ENCODE results near the gene DLG1.
A peak's percentile ranks its signal among the peaks of the same experiment; 100 is the strongest.
"Not testable (repeated sequence)": the region's sequence is repeated elsewhere in the genome, so short reads cannot be mapped to it uniquely, and the experiment has no call there.

Gene DLG1

DNA sequence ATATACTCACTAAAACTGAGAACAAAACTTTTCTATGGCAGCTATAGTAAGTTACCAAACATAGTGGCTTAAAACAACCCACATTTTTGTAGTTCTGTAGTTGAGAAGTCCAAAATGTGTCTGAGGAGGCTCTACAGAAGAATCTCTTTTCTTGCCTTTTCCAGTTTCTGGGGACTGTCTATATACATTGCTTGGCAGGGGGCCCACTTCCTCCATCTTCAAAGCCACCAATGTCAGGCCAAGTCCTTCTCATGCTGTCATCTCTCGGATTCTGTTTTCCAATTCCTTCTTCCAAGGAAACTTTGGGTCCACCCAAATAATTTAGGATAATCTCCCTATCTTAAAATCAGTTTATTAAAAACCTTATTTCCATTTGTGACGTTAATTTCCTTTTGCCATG, 92.7 kb downstream of the DLG1 start:
- DNase-seq = no peak

DNA sequence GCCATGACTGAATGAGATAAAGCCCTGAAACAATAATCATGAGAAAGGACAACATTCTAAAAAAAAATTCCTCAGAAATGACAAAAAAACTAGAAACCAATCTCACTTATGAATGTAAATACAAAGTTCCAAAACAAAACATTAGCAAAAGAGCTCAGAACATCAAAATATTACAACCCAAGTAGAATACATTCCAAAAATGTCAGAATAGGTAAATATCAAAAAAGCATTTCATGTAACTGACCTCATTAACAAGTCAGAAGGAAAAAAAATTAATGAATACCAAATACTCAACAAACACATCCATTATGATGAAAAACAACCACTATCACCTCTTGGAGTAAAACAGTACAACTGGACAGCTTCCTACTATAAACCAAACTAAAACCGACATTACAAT, 93.1 kb downstream of the DLG1 start:
- DNase-seq = no peak

DNA sequence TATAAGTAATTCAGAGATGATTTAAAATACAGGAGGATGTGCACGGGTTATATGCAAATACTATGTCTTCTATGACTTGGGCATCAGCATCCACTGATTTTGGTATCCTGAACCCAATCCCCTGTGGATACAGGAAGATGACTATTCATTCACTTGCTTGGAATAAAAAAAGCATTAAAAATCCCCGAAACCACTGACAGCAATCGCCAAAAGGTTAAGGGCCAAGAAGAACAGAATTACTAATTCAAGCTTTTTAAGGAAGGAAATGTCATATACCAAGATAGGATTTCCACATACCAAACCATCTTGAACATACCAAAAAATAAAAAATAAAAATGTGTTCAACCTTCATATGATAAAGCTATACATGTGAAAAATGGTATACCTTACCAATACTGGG, 93.7 kb downstream of the DLG1 start:
- no peak for DNase-seq

DNA sequence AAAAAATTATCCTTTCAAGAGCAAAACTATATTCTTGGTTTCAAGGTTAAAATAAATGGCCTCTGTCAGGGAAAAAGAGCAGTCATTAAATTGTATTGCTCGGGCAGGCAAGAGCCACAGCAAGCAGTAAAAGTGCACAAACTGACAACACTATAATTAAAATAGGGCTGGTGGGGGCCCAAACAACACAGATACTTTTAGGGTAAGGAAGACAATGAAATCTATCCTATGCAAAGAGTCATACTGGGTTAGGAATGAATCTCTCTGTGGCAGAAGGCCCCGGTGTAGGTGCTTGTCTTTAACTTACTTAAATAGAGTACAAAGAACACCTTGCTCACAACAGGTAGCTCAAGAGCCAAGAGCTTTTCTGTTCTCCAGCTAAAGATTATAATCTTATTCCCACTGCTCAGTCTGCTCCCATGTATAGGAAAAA, 94.7 kb downstream of the DLG1 start:
- DNase-seq = no peak

DNA sequence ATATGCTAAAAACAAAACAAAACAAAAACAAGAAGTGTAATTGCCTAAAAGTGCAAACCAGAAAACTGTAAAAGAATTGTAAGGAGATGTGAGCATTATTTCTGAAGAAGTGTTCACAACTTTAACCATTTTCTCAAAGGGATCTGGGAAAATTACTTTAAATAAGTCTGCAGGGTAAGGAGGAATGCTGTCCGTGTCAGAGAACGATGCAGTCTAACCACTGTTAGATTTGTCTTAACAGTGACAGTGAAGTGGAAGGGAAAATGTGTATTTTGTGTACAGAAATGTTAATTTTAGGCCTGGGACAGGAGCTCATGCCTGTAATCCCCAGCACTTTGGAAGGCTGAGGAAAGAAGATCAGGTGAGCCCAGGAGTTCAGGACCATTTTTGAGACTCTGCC, 95.7 kb downstream of the DLG1 start:
- DNase-seq = no peak

DNA sequence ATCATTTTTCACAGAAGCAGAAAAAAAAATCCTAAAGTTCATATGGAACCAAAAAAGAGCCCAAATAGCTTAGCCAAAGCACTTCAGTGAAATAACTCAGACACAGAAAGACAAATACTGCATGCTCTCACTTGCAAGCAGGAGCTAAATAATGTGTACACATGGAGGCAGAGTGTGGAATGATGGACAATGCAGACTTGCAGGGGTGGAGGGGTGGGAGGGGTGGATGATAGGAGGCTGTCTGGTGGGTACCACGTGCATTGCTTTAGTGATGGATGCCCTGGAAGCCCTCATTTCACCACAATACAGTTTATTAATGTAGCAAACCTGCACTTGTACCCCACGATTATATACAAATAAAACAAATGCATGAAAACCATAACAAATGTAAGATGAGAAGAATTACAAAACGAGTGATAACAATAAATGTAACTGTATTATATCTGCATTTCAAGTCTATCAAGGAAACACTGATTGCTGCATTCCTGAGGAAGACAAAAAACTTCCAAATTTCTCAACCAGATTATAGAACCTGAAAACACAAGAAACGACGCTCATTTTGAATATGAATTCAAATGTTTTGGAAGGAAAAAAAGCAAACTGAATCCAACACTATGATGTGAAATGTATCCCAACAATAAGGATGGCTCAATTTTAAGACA, 96.5 kb downstream of the DLG1 start:
- DNase-seq = no peak

DNA sequence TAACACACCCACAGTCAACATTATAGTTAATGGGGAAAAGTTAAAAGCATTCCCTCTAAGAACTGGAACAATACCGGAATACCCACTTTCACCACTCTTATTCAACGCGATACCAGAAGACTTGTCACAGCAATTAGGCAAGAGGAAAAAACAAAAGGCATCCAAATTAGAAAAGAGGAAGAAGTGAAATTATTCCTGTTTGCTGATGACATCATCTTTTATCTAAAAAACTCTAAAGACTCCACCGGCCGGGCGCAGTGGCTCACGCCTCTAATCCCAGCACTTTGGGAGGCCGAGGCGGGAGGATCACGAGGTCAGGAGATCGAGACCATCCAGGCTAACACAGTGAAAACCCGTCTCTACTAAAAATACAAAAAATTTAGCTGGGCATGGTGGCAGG, 97.6 kb downstream of the DLG1 start:
- DNase-seq = not testable (repeated sequence)

DNA sequence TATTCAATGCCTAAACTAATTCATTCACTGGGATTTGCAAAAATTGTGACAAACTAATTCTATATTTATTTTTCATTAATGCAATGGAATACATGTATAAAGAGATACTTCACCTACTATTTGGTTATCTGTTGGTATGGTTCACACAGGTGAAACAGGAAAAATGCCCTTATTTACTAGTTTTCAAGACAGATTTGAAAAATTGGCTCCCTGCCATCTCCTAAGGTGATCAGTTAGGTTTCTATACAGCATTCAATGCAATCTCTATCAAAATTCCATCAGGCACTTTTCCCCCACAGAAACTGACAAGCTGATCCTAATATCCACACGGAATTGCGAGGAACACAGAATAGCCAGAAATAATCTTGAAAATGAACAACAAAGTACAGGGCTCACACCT, 101.1 kb downstream of the DLG1 start:
- DNase-seq = no peak

DNA sequence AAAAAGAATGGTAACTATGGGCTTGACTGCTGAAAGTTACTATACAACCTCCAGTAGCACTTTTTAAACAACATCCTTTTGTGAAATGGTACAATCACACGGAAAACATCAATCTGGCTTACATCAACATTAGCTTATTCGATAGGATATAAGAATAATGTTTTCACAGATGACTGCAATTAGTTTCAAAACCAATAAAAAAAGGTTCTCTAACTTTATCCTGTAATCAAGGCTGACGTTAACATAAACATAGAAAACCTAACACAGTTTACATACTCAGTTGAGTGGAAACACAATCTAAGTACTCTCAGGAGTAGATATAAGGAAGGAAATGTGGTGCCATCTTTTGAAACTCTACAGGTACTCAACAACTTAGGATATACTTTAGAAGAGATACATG, 102.2 kb downstream of the DLG1 start:
- DNase-seq = no peak

DNA sequence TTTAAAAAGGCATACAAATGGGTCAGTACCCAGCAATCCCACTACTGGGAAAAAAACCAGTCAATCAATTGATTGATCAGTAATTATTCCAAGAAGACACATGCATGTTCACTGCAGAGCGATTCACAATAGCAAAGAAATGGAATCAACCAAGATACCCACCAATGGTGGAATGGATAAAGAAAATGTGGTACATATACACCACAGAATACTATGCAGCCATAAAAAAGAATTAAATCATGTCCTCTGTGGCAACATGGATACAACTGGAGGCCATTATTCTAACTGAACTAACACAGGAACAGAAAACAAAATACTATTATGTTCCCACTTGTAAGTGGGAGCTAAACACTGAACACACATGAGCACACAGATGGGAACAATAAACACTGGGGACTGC, 103.1 kb downstream of the DLG1 start:
- DNase-seq = no peak

DNA sequence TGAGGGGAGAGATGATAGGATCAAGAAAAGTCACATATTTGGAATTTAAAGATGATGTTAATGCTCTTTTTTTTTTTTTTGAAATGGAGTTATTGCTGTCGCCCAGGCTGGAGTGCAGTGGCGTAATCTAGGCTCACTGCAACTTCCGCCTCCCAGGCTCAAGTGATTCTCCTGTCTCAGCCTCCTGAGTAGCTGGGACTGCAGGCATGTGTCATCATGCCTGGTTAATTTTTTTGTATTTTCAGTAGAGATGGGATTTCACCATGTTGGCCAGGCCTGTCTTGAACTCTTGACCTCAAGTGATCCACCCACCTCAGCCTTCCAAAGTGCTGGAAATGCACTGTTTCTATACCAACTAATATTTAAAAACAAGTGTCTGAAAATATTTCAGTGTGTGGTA, 104.7 kb downstream of the DLG1 start:
- DNase-seq = not testable (repeated sequence)

DNA sequence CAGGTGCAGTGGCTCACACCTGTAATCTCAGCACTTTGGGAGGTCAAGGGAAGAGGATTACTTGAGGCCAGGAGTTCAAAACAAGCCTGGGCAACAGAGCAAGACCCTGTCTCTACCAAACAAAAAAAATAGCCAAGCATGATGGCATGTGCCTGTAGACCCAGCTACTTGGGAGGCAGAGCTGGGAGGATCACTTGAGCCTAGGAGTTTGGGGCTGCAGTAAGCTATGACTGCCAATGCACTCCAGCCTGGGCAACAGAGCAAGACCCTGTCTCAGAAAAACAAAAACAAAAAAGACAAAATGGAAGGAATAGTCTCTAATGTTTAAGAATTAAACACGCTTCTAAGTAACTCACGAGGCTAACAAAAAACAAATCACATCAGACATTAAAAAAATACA, 106.5 kb downstream of the DLG1 start:
- no peak for DNase-seq

DNA sequence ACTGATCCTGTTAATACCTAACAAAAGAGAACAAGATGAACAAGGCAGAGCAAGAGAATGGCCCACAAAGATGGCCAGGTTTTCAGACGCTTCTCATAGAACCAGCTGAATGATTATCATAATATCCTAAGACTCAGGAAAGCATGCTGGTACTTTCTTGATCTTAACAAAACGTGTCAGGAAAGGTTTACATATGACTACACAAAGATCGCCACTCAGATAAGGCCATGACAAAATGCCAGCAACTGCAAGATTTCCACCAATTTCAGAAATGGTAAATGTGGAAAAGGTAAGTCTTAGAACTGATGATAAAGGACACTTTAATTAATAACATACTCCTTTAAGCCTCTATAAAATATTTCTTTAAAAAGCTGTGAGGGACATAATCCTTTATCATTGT, 108.8 kb downstream of the DLG1 start:
- no peak for DNase-seq

DNA sequence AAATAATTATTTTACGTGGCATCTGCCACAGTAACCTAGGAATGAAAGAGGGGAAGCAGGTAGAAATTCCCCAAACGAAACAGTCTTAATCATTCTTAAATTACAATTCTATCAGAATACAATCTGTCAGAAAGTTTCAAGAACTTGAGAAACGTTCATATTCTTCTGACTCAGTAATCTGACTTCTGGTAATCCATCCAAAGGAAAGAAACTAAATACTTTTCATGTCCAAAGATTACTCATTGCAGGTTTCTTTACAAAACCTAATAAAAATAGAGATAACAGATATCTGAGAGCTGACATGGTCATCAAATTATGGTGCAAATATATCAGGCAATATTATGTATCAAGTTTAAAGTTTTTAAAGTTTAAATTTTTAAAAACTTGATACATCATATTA, 109.4 kb downstream of the DLG1 start:
- no peak for DNase-seq

DNA sequence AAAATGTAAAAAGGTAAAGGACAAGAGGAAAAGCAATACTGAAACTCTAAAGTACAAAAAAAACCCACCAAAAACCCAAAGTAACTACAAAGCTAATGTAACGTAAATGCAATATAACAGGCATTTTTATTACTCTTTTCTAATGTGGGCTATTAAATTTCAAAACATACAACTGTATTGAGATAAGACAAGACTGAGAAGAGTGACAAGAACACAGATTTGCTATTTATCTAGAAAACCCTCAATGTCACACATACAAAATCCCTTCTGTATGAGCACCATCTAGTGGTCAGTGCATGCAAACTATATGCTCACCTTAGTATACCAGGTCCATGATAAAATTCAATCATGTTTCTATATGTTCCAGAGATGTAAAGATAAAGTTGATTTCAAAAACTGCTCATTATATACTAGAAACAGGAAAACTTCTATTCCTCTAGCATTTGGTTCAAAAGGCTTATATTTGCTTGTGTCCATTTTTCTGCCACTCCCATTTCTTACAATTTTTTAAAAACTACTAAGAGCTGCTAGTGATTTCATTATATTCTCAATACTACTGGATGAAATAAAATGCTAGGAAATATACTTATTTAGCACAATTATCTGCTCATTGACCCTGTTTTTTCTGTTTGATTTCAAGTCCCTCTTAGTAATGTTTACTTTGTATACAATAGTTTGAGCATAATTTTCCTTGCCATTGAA, 111.4 kb downstream of the DLG1 start:
- DNase-seq = peak; percentile 60

DNA sequence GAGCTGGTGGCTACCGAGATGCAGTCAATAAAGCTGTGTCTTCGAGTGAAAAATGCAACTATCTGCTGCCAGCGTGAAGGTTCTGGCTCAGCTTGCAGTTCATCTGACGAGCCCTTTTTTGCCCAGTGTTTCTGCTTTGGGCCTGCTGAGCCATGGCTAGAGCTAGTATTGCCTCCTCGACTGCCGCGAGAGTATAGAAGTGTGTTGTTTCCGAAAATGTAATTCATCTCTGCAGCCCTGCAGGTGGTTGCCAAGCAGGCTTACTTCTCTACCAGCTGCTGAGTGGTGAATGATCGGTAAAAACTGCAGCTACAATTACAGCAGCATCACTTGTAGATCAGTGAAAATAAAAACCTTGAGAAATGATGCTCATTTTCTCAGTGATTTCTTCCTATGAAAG, 114.8 kb downstream of the DLG1 start:
- no peak for DNase-seq

DNA sequence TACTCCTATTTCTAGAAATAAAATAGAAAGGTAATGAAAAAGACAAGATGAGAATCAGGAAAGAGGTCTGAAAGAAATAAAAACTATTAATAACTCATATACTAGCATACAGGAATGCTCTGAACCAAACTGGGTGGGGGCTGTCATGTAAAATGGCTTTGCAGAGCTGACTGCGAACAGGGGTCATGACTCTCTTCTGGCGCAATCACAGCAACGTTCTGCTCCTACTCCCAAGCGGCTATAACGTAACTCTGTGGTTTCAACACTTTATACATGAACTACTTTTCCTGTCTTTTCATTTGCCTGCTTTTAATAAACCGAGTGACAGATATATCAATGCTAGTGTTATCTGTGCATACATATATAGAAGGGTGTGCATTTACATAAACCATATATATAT, 116.7 kb downstream of the DLG1 start:
- peak; percentile 74 for DNase-seq

DNA sequence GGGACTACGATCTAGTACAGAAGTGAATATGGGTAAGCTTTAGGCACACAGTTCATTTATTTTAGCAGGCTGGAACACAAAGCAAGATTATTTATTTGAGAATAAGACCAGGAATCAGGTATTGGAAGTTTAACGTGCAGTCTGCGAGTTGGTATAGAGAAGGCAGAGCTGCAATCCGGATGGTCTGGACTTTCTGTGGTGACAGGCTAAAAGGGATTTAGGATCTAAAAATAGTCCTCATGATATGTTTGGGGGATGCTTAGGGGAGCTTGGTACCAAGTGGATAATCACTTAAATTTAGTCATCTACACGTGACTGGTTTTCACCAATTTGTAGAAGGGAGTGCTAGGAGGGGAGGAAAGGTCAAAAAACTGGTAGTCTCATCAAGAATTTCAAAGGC, 119.4 kb downstream of the DLG1 start:
- DNase-seq = no peak

DNA sequence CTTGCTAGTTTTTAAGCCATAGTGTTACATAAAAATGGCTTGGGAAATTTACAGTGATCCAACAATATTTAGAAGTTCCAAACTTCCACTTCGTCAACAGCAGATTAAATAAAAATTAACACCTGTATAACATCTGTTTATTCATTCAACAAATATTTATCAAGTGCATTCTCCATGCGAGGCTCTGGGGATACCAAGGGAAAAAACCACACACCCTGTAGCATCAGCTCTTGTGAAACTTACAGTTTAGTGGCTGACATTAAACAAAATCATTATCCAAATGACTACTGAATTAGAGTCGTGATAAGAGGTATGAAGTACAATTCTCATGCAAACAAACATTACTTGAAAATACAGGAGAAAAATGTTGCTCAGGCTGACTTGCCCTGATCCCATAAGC, 122.9 kb downstream of the DLG1 start:
- DNase-seq = no peak

DNA sequence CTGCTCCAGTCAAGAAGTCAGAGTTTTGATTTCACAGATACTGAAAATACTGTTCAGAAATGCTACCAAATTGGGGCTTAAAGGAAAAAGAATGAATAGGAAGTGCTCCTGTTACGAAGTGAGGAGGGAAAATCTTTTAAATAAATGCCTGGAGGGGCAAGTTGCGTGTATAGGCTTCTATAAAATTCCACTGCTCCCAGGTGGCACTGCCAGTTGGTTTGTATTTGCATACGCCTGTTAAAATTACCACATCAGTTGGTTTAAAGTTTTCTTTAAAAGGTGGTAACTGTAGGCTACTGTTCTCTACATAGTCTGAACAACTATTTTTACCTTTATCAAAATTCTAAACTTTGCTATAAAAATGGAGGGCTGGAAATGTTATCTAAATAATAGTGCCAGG, 123.5 kb downstream of the DLG1 start:
- no peak for DNase-seq

DNA sequence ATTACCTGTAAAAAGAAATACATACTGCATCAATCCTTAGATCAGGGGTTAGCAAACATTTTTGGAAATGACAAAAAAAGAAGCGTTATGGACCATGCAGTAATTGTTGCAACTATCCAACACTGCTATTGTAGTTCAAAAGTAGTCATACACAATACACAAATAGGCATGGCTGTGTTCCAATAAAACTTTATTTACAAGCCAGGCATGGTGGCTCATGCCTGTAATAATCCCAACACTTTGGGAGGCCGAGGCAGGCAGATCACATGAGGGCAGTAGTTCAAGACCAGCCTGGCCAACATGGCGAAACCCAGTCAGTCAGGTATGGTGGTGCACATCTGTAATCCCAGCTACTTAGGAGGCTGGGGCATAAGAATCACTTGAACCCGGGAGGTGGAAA, 124.8 kb downstream of the DLG1 start:
- no peak for DNase-seq

DNA sequence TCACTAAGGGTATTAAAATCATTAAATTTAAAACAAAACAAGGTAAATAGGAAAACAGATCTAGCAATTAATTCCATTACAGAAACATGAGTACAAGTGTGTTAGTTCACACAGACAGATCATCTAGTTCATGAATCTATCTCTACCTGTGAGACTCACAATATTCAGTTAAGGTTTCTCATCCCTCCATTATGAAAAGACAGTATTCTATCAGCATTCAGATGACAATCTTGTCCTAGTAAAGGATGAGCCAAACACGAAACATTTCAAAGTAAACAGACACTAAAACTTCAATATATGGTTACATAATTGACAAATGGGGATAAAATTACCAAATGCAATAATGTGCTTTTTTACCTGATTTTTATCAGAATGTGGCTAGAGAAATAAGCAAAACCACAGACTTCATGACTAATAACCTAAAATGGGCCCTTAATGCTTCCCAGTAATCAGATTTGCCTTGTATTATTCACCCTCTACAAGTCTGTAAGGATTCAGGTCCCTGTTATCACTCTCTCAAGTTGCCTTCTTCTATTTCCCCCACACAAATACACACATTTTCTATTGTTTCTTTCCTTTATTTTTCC, 126.8 kb downstream of the DLG1 start:
- DNase-seq = peak; percentile 35

DNA sequence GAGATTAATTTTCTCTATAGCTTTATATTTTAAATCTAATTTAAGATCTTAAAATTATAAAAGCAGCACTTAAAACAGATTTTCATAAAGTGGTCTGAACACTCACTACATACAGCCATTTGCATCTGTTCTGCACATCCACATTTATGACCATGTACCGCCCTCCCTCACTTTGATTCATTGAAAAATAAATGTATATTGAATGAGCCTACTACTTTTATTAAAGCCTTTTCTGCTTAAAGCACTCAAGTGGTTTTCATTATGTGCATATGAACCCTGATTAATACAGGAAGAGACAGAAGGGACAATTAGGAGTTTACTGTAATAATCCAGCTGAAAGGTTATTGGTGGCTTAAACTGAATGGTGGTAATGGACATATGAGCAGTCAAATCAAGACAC, 129.4 kb downstream of the DLG1 start:
- DNase-seq = no peak

DNA sequence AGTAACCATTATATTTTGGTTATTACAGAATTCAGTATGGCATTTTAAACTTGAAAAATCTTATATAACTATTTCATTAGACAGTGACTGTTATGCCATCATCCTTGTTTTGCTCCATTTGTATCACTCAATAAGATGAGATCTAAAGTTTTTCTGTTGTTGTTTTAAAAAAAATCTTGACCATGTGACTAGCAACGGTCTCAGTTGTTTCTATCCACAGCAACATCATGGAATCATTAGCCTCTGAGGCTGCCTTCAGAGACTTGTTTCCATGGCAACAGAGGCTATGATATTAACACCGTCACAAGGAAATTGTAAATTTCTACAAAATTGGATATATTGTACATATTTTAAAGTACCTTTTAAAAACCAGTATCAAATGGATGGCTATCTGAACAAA, 129.8 kb downstream of the DLG1 start:
- peak; percentile 52 for DNase-seq

DNA sequence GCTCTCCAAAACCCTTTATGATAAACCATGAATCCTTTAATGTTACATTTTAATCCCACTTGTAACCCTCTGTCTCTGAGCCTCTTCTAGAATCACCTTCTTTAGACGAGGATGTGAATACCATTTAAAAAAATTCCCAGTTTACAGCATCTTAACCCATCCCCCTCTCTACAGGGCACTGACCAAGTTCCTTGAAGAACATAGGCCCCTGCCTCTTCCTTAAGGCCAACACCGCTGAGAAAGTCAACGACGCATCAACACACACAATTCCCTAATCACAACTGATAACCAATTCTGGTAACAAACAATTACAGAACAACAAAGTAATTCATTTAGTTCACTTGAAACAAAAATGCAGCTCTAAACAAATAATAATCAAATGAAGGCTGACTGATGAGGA, 130.3 kb downstream of the DLG1 start:
- no peak for DNase-seq

Measured in fibroblast of upper back skin (primary cell).